ENCODE measurements around the gene TBC1D12.

TBC1D12 gene

DNA sequence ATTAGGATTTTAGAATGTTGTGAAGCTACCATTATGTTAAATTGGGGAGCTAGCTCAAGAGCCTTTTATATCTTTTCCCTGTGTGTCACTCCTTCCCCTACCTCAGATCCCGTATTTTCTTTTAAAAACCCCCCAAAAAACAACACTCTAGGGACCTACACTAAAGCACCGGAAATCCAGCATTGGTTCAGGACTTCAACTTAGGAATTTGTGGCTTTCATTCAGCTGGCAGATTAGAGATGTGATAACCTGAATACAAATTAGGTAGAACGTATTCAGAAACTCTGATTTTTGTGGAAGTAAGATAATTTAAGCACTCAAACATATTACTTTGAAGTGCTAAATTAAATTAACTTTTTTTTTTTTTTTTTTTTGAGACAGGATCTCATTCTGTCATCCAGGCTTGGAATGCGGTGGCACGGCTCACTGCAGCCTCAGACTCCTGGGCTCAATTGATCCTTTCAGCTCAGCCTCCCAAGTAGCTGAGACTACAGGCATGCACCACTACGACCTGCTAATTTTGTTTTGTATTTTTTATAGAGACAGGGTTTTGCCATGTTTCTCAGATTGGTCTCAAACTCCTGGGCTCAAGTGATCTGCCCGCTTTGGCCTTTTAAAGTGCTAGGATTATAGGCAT, 6.8 kb downstream of the TBC1D12 start:
- no peak for DNase-seq

DNA sequence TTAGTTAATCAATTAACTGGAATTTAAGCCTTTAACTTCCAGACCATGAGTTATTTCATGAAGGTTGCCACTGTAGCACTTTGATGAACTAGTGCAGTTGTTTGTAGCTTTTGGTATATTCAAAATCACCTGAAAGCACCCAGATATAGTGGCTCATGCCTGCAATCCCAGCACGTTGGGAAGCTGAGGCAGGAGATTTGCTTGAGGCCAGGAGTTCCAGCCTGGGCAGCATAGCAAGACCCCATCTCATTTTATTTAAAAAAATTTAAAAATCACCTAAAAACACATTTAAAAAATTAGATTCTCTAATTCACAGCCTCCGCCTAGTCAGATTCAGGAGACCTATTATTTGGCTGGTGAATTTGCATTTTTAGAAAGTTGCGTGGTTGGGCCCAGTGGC, 9.0 kb downstream of the TBC1D12 start:
- DNase-seq: no peak

DNA sequence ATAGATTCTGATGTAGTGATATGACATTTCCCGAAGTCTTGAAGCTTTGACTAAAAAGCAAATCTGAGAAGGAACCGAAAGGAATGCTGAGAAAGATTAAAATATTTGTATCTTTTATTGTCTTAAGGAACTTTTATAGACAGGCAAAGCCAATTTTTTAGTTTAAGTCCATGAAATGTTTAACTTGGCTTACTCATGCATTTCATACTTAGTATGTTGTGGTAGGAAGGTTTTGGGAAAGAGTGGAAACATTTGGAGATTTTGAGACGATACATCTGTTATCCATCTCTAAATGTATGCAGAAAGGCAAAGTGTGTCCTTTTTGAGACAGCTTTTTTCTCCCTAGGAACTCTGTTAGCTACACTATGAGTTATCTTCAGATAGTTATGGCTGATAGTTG, 10.1 kb downstream of the TBC1D12 start:
- DNase-seq: no peak

DNA sequence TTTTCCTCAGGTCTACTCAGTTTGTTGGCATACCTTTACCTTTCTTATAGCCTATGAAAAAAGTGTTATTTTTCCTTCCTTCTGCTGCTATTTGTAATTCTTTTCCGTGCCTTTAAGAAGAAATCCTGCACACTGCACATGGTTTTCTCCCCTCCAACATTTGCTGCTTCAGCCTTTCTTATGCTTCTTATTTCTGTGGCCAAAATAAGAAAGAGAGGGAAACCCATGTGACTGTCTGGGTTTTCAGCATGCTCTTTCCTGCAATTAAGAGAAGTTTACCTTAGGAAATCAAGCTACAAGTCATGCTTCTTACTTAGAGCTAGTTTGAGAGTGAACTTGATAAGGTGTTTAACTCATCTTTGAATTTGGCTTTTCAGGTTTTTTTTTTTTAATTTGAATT, 11.0 kb downstream of the TBC1D12 start:
- DNase-seq: no peak

DNA sequence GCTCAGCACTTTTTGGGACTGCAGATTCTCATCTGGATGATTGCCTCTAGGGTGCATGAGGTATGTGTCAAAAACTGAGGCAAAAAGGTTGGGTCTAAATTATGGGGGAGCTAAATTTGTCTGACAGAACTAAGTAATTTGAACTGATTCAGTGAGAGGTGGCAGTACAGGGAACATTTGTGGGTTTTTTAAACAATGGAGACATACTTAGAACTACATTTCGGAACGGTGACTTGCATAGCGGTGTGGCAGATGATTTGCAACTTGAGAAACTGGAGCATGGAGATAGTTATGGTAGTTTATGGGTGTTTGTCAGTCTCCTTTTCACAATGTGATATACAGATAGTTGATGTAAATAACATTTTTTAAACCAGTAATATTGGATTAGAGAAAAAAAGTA, 14.6 kb downstream of the TBC1D12 start:
- no peak for DNase-seq

DNA sequence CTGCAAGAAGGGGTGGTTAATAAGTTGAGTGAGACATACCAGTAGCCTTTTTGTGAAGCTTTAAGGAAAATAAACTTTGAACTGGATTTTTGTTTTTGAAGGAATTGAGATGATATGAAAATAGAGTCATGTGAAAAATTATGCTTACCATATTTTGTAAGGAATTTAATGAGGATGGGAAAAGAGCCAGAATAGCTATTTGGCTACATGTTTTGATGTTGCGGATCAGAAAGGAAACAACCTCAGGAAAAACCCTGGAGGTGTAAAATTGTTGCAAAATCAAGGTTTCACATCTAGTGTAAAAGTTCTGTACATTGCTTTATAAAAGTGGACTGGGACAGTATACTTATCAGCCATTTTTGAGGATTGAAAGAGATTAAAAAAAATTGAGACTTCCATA, 15.0 kb downstream of the TBC1D12 start:
- no peak for DNase-seq

DNA sequence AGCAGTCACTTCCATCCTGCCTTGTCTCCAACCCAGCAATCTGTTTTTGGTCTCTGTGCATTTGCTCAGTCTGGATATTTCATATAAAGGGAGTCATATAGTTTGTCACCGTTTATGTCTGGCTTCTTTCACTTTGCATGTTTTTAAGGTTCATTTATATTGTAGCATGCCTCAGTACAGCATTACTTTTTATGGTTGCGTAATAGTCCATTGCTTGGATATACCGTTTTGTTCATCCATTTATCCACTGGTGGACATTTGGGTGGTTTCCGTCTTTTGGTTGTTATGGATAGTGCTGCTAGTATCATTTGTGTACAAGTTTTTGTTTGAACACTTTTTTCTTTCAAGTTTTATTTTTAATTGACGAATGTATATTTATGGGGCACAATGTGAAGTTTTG, 18.2 kb downstream of the TBC1D12 start:
- DNase-seq: no peak

DNA sequence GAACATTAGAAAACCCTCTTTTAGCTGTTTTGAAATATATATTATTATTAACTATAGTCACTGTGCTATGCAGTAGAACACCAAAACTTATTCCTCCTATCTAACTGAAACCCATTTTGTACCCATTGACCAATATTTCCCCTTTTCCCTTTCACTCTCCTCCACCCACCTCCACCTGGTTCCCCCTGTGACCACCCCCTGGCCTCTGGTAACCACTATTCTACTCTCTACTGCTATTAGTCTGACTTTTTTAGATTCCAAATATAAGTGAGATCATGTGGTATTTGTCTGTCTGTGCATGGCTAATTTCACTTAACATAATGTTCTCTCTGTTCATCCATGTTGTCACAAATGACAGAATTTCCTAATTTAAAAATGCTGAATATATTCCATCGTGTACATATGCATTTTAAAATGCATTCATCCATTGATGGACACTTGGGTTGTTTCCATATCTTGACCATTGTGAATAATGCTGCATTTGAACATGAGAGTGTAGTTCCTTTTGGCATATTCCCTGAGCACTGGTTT, 18.7 kb downstream of the TBC1D12 start:
- DNase-seq: no peak

DNA sequence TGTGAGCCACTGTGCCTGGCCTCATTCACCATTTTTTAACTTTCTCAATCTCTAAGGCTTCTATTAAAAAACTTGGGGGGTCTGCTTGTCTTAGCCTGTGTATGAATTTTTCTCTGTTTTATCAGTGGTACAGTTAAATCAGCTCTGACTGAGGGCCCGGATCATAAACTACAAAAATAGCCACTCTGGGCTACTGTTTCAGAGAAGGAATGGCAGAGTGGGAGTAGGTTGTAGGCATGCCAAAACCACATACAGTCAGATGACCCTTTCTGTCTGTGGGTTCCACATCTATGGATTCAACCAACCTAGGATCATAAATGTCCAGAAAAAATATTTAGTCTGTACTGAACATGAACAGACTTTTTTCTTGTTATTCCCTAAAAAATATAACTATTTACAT, 21.3 kb downstream of the TBC1D12 start:
- DNase-seq: no peak

DNA sequence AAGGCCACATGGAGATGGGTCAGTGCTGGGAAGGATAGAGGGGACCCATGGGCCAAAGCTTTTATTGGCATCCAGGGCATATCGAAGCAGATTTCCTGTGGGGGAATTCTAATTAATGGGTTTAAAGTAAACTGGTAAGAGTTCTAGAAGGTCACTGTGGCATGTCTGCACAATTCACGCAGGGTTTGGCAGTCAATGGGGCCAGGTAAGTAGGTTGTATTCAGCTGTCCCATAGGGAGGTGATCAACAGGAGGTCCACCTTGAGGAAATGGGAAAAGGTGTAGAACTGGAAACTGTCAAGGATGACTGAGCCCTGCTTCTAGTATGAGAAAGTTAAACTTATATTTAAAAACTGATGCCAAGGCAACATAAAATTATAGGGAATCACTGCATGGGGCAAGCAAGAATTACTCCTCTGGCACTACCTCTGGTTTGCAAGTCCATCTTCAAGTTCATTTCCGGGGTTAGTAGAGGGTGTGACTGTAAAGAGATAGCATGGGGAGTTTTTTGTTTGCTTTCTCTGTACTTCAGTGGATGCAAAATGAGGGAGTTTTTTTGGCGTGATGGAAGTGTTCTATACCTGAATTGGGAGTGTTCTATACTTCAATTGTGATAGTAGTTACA, 22.5 kb downstream of the TBC1D12 start:
- DNase-seq: no peak

DNA sequence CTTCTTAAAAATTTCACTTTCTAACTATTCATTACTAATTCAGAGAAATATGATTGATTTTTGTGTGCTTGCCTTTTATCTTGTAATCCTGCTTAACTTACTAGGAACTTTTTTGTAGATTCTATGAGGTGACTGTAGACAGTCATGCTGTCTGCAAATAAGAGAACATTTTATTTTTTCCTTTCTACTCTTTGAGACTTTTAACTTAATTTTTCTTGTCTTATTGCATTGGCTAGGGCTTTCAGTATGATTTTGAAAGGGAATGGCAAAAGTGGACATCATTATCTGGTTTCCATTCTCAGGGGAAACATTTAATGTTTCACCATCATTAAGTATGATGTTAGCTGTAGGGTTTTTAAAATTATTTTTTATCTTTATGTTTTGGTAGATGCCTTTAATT, 23.6 kb downstream of the TBC1D12 start:
- DNase-seq: no peak

DNA sequence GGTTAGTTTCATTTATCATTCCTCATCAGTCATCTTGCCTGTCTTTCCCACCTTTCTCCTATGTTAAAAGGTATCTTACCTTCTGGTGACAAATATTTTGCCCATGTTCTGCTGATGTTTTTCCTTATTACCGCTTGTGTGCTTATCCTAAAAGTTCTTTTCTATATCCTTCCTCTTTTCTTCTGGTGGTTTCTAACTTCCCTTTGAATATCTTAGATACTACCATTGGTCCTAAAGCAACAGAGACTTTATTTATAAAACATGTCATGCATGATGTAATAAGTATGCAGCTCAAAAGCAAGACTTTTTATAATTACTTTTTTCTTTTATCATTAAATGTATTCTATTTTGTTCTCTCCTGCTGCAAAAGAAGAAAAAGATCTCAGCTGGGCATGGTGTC, 24.8 kb downstream of the TBC1D12 start:
- no peak for DNase-seq

DNA sequence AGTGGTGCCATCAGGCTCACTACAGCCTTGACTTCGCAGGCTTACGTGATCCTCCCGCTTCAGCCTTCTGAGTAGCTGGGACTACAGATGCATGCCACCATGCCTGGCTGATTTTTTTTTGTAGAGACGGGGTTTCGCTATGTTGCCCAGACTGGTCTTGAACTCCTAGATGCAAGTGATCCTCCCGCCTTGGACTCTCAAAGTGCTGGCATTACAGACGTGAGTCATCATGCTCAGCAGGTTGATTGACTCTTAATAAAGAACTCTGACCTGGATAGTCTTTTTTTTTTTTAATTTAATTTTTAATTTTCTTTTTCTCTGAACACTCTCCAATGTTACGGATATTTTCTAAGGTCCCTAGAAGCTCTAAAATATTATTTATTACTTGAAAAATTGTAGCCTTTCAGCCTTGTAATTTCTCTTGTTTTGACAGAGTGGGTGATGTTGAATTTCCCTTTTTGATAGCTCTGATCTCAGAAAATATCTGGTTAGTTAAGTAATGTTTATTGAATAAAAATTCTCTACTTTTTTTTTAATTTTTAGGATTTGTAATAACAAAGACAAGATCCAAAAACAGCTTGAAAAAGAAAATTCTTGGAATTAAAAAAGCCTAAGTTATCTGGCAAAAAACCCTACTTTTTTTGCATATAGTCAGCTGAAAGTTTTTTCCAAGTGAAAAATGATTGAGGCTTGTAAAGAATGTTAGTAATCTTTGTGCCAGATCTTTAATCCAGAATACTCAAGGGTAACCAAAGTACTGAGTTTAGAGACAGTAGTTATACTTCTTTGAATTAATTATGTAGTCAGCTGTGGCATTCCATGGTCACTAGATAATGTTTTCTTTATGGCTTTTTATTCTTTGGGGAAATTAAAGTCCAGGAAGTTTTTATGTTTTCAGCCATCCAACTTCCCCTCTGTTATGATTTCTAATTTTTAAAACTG, 26.7 kb downstream of the TBC1D12 start:
- DNase-seq: no peak

DNA sequence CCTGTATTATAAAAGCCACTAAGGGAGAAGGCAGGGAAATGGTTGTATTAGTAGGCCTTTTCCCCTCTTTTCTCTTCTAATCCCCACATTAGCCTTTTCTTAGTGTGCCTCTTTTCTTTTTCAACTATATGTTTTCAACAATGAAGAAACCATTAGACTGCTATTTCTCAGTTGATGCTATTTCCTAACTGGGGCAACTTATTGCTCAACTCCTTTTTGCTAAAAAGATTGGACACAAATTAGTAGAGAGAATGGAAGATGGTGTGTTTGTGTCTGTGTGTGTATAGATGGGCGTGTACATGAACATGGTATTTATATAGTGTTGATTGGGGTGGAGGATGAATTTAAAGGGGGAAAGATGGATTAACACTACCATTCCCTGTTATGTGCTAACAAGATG, 28.4 kb downstream of the TBC1D12 start:
- no peak for DNase-seq

DNA sequence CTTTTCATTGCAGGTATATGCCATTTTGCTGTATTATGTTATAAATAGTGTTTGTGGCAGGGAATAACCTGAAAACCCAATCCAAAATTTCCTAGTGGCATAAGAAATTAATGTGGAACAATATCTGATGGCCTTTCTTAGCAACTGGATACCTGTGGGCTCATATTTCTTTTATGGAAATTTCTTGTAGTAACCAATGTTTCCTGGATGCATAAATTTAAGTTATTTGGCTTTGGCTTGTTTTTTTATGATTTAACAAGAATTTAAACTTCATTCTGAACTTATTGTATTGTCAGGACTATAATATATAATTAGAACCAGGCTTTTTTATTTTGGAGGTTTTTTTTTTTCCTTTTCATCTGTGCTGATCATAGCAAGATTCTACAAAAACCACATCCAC, 30.1 kb downstream of the TBC1D12 start:
- DNase-seq: no peak

DNA sequence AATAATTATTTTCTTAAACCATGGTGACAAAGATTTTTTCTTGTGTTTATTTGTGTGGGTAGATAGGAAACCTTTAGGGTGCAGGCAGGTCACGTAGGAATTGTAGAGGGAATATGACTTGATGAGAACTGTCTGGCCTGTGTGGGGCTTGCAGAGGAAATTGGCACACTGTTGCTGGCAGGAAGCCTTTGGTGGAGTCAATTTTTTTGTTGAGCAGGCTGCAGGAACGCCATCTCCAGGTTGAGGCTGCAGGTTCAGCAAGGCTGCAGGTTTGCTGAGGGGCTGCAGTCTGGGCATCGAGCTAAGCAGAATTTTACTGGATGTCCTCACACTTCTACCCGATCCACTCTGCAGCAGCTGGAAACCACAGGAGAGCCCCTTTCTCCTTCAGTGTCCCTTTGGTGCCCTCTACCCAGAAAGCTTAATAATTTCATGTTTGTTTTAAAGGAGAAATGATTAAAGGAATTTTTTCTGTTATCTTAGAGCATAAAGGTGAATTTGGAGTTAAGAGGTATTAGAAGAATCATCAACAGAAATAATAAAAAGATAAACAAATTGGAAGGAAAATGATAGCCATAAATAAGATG, 37.0 kb downstream of the TBC1D12 start:
- DNase-seq: no peak

DNA sequence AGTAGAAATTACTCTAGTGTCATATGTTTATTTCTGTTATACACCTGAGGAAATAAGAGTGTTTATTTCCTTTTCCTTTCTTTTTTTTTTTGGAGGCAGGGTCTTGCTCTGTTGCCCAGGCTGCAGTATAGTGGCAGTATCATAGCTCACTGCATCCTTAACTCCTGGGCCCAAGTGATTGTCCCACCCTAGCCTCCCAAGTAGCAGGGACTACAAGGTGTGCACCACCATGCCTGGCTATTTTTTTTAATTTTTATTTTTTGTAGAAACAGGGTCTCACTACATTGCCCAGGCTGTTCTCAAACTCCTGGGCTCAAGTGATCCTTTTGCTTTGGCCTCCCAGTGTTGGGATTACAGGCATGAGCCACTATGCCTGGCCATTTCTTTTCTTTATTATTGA, 37.8 kb downstream of the TBC1D12 start:
- no peak for DNase-seq

DNA sequence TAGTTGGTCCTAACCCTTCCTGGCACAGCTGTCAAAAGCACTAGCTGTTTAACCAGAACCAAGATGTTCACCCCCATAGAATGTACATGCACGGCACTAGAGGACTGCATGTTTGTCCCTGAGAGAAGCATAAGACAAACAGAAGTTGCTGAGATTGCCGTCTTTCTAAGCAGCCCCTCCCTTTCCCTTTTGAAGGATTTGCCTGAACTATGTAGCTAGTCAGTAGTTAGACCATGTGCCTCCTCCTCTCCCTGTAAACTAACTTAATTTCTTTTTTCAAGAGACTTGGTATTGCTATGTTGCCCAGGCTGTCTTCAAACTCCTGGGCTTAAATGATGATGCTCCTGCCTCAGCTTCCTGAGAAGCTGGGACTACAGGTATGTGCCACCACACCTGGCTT, 40.7 kb downstream of the TBC1D12 start:
- no peak for DNase-seq

DNA sequence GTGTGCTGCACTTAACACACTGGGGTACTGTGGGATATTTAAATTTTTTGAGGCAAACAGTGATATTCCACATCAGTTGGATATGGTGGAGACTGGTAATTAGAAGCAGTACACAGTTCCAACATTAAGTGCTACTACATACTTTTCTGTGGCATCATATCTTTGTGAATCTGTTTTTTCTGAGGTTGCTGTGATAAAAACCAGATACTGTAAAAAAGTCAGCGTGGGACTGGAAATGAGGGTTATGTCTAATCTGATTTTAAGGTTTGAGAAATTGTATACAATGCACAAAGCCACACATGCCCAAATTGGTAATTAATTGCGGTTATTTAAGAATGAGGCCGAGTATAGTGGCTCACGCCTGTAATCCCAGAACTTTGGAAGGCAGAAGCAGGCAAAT, 41.2 kb downstream of the TBC1D12 start:
- no peak for DNase-seq

DNA sequence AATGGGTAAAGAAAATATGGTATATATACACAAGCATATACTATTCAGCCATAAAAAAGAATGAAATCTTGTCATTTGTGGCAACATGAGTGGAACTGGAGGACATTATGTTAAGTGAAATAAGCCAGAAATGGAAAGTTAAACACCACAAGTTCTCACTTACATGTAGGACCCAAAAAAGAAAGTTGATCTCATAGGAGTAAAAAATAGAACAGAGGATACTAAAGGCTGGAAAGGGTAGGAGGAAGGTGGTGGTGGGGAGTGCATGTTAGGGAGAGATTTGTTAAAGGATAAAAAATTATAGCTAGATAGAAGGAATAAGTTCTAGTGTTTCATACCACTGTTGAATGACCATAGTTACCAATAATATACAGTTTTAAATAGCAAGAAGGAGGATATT, 48.4 kb downstream of the TBC1D12 start:
- no peak for DNase-seq

DNA sequence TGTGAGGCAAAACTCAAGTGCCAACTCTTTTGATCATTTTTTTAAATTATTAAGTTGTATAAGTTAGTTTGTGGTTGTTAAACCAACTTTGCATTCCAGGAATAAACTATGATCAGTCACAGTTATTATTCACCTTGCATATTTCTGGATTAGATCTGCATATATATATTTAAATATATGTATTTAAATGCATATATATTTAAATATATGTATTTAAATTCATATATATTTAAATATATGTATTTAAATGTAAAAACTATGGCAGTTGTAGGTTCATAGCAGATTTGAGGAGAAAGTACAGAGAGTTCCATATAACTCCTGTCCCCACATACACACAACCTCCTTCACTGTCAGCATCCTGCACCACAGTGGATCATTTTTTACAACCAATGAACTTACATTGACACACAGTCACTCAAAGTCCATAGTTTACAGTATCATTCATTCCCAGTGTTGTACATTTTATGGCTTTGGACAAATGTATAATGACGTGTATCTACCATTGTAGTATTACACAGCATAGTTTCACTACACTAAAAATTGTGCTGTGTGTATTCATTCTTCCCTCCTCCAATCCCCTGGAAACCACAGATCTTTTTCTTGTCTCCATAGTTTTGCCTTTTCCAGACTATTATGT, 49.7 kb downstream of the TBC1D12 start:
- DNase-seq: no peak

DNA sequence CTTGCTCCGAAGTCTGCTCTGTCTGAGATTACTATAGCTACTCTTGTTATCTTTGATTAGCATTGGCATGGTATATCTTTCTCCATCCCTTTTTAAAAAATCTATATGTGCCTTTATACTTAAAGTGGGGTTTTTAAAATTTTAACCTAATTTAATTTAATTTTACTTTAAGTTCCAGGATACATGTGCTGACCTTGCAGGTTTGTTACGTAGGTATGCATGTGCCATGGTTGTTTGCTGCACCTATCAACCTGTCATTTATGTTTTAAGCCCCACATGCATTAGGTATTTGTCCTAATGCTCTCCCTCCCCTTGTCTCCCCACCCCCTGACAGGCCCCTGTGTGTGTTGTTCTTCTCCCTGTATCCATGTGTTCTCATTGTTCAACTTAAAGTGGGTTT, 54.6 kb downstream of the TBC1D12 start:
- no peak for DNase-seq

DNA sequence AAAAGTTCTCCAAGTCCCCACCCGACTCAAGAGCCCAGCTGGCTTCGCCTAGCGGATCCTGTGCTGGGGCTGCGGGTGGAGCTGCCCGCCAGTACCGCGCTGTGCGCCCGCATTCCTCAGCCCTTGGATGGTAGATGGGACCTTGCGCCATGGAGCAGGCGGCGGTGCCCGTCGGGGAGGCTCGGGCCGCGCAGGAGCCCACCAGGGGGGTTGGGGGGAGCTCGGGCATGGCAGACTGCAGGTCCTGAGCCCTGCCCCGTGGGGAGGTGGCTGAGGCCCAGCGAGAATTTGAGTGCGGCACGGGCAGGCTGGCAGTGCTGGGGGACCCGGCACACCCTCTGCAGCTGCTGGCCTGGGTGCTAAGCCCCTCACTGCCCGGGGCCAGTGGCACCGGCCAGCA, 57.0 kb downstream of the TBC1D12 start:
- DNase-seq: no peak
